Lung (tissue), 12 donors: Measurements from ENCODE around the gene PTPRD. TPM values are rescaled to one million over a fixed set of nuclear protein-coding genes. Genes with fewer than 3 reads are reported as not detected.

Source experiments
- ATAC-seq: fragments of 200-7000 bp; cut with Tn5 transposase; one replicate; pipeline ENCODE4 v1.9.1; 2020; ENCODE audit warnings: moderate number of reproducible peaks; ENCODE audit not compliant: insufficient read depth, low FRiP score
- DNase-seq, 3 donors: peaks; one replicate each; pipeline ENCODE4 v3.0.0-alpha.2; 2013 to 2017
- H3K27ac ChIP-seq, 2 donors: one replicate each; pipeline ENCODE4 v1.5.1; 2013; ENCODE audit warnings: mild to moderate bottlenecking in 2 of 2, moderate library complexity in 2 of 2, control low read depth in 1 of 2, inconsistent platforms in 1 of 2, low read depth in 1 of 2, low read length in 1 of 2
- H3K27me3 ChIP-seq, 3 donors: one replicate each; pipeline ENCODE4 v1.5.1; 2013; ENCODE audit warnings: low read length in 2 of 3; ENCODE audit not compliant: control insufficient read depth in 3 of 3, insufficient read depth in 3 of 3
- H3K36me3 ChIP-seq, 4 donors: one replicate each; pipeline ENCODE4 v1.5.1; 2013; ENCODE audit warnings: low read length in 4 of 4, mild to moderate bottlenecking in 1 of 4, moderate library complexity in 1 of 4; ENCODE audit not compliant: control insufficient read depth in 4 of 4, insufficient read depth in 4 of 4
- H3K4me1 ChIP-seq, 5 donors: one replicate each; pipeline ENCODE4 v1.5.1; 2013; ENCODE audit warnings: low read length in 5 of 5, mild to moderate bottlenecking in 2 of 5, moderate library complexity in 1 of 5; ENCODE audit not compliant: control insufficient read depth in 5 of 5, insufficient read depth in 5 of 5
- H3K4me3 ChIP-seq: one replicate; pipeline ENCODE4 v1.5.1; 2013; ENCODE audit warnings: mild to moderate bottlenecking, control low read depth, moderate library complexity
- H3K9ac ChIP-seq, 2 donors: one replicate each; pipeline ENCODE4 v1.5.1; 2013; ENCODE audit warnings: low read length in 2 of 2, control low read depth in 1 of 2; ENCODE audit not compliant: insufficient read depth in 1 of 2
- H3K9me3 ChIP-seq, 4 donors: one replicate each; pipeline ENCODE4 v1.5.1; 2013; ENCODE audit warnings: low read length in 3 of 4, mild to moderate bottlenecking in 1 of 4, moderate library complexity in 1 of 4; ENCODE audit not compliant: control insufficient read depth in 4 of 4, insufficient read depth in 3 of 4
- CTCF ChIP-seq: IDR thresholded peaks from 2 replicates; pipeline ENCODE4 v1.5.1; 2012; ENCODE audit warnings: mild to moderate bottlenecking; ENCODE audit errors: control extremely low read depth, extremely low read depth
- WGBS, 2 donors: extraction: QIAGEN DNeasy Blood & Tissue Kit; methylation state at CpG; one replicate each; pipeline ENCODE4 v1.1.7; 2013; 5-methylcytosine and 5-hydroxymethylcytosine counted together
- polyA plus RNA-seq, 2 donors: library from polyadenylated mRNA; stranded (reverse); fragments of 200-250 nt; gene quantifications; one replicate each; pipeline ENCODE4 v1.2.1, GENCODE V29; 2013
- total RNA-seq, 2 donors: library from RNA; depleted of rRNA in 1 of 2; stranded (reverse); fragments of >200 nt in 1 of 2; gene quantifications; one replicate each; pipeline ENCODE4 v1.2.1, GENCODE V29; 2014 to 2021
- donor health status: control.
- donor health status: control.
- donor health status: Bipolar disorder and iron deficiency.
- donor health status: healthy.
- donor health status: DM: yes; HTN: yes; CAD: no.

The PTPRD gene
- total and polyA plus RNA-seq, 4 donors = 1.9 to 145 (median 13.7) TPM

- DNase-seq (peak in 2 of 3 donors; percentile 11 to 33), ATAC-seq (no peak)
- peaks cover 0 to 20% (median 0%) of the 10 kb centered on the region in 5 donors for H3K4me1 ChIP-seq
- H3K36me3 ChIP-seq = peaks cover 0 to 3% (median 1%) of the 10 kb centered on the region in 4 donors
- WGBS, 2 donors = 67 to 73% methylated on average over 1 of the region's 1 CpG
- no peaks in the 10 kb centered on the region for H3K9me3 ChIP-seq
- TF ChIP-seq CTCF = no peak
- H3K9ac ChIP-seq = no peak overlapping the region
- no peaks in the 10 kb centered on the region for H3K27me3 ChIP-seq
- H3K27ac ChIP-seq = no peak overlapping the region
- no peak overlapping the region for H3K4me3 ChIP-seq
Observed at GRCh38 chr9:8815931-8816330, 1796.9 kb downstream of the PTPRD start.

- WGBS, 2 donors = 86 to 97% methylated on average over 1 of the region's 1 CpG
- ATAC-seq = no peak
- Histone ChIP-seq H3K27ac (no peak overlapping the region), H3K4me3 (no peak overlapping the region), H3K9ac (no peak overlapping the region), H3K27me3 (no peaks in the 10 kb centered on the region), H3K9me3 (no peaks in the 10 kb centered on the region), H3K4me1 (peaks cover 0 to 20% (median 2%) of the 10 kb centered on the region in 5 donors), H3K36me3 (peaks cover 0 to 3% (median 1%) of the 10 kb centered on the region in 4 donors)
- TF ChIP-seq CTCF = no peak
- peak in 2 of 3 donors; percentile 30 to 40 for DNase-seq
Observed at GRCh38 chr9:8815219-8815618, 1797.6 kb downstream of the PTPRD start.

- H3K9me3 ChIP-seq = no peaks in the 10 kb centered on the region
- H3K4me1 ChIP-seq = peaks cover 0 to 20% (median 2%) of the 10 kb centered on the region in 5 donors
- DNase-seq (no peak), ATAC-seq (no peak)
- H3K4me3 ChIP-seq = no peak overlapping the region
- no peaks in the 10 kb centered on the region for H3K27me3 ChIP-seq
- TF ChIP-seq CTCF = no peak
- no peak overlapping the region for H3K27ac ChIP-seq
- 69 to 77% methylated on average over 6 of the region's 6 CpGs for WGBS, 2 donors
- no peak overlapping the region for H3K9ac ChIP-seq
- peaks cover 0 to 7% (median 4%) of the 10 kb centered on the region in 4 donors for H3K36me3 ChIP-seq
Observed at GRCh38 chr9:8812888-8813287, 1799.9 kb downstream of the PTPRD start.

- DNase-seq (no peak), ATAC-seq (no peak)
- H3K36me3 ChIP-seq = peaks cover 0 to 9% (median 4%) of the 10 kb centered on the region in 4 donors
- H3K9ac ChIP-seq = no peak overlapping the region
- no peaks in the 10 kb centered on the region for H3K27me3 ChIP-seq
- WGBS, 2 donors = 74 to 80% methylated on average over 3 of the region's 3 CpGs
- H3K9me3 ChIP-seq = no peaks in the 10 kb centered on the region
- H3K4me1 ChIP-seq = peaks cover 0 to 2% (median 0%) of the 10 kb centered on the region in 5 donors
- H3K27ac ChIP-seq = no peak overlapping the region
- H3K4me3 ChIP-seq = no peak overlapping the region
- TF ChIP-seq CTCF = no peak
Observed at GRCh38 chr9:8809741-8810140, 1803.1 kb downstream of the PTPRD start.
